ENCODE measurements around the gene FAM204A. TPM values are rescaled to one million over a fixed set of nuclear protein-coding genes. Genes with fewer than 3 reads are reported as not detected.

Gene FAM204A
- total and polyA plus RNA-seq, 2 of the 13 experiments (the other 11 are each of a cell fraction or from before 2014, with no cell fraction given) = 9.2 to 61.0 TPM

GRCh38 chr10:118337356-118337755 is 4.8 kb downstream of the FAM204A start:
- Histone ChIP-seq H3K36me3 (replicated peaks in 1 of 2; ENCODE audit: control insufficient read depth in 1 of 2, insufficient read depth in 2 of 2, low read length in 2 of 2) (peaks cover 5 to 35% of the 10 kb centered on the region in 2 experiments), H3K27me3 (ENCODE audit: control insufficient read depth in 1 of 2, insufficient read depth in 2 of 2, low read length in 2 of 2) (no peaks in the 10 kb centered on the region), H3K9me3 (ENCODE audit: low read length) (no peaks in the 10 kb centered on the region), H3K4me1 (ENCODE audit: insufficient read depth, low read length) (peaks cover 14% of the 10 kb centered on the region), H3K9ac (ENCODE audit: insufficient read depth, low read depth, low read length) (no peak overlapping the region), H3K79me2 (ENCODE audit: insufficient read depth, low read length) (peaks cover 14% of the 10 kb centered on the region), H3K27ac (ENCODE audit: extremely low read length, insufficient read depth, low read length) (no peak overlapping the region), H3K4me3 (replicated peaks in 1 of 3; ENCODE audit: insufficient read depth in 1 of 3, low read depth in 2 of 3, low read length in 3 of 3) (no peak overlapping the region), H4K20me1 (ENCODE audit: insufficient read depth, low read length) (no peaks in the 10 kb centered on the region), H2AFZ (ENCODE audit: low read length) (no peak overlapping the region), H3K4me2 (ENCODE audit: low read depth, low read length) (no peak overlapping the region)
- intact Hi-C loops (cut with micrococcal nuclease; ENCODE audit: unreplicated experiment) (no loop called here), in situ Hi-C loops (cut with HindIII; ENCODE audit: extremely low pct_ligation_motif_present, low pct_unique_long_range_greater_than_20kb) (no loop called here)
- FAIRE-seq = no peak
- no peak for ATAC-seq
- TF ChIP-seq AHR (CRISPR knock-in tag; IDR thresholded peaks at IDR 0.05) (no peak), HCFC1 (IDR thresholded peaks at IDR 0.05; ENCODE audit: low read depth, low read length) (no peak), NFE2 (CRISPR knock-in tag; IDR thresholded peaks at IDR 0.05) (no peak), HOXA7 (CRISPR knock-in tag; IDR thresholded peaks at IDR 0.05) (no peak), FOXA1 (IDR thresholded peaks at IDR 0.05) (no peak), FOXA1 (CRISPR knock-in tag; IDR thresholded peaks at IDR 0.05) (no peak), ZKSCAN1 (IDR thresholded peaks at IDR 0.05; ENCODE audit: low read length) (no peak), TRIM22 (IDR thresholded peaks at IDR 0.05) (no peak), SMARCC2 (IDR thresholded peaks at IDR 0.05) (no peak), ZNF749 (CRISPR knock-in tag; IDR thresholded peaks at IDR 0.05; ENCODE audit: borderline replicate concordance) (no peak), GPN1 (CRISPR knock-in tag; IDR thresholded peaks at IDR 0.05; ENCODE audit: borderline replicate concordance) (no peak), KDM3A (CRISPR knock-in tag; IDR thresholded peaks at IDR 0.05; ENCODE audit: low read depth) (no peak), CREM (IDR thresholded peaks at IDR 0.05) (no peak), CREM (CRISPR knock-in tag; IDR thresholded peaks at IDR 0.05) (no peak), DNMT1 (CRISPR knock-in tag; IDR thresholded peaks at IDR 0.05) (no peak), GPBP1L1 (CRISPR knock-in tag; IDR thresholded peaks at IDR 0.05) (no peak), ZNF24 (IDR thresholded peaks at IDR 0.05) (no peak)
- no TSS peak for BruUV-seq (replicated peaks)
- CTCF ChIA-PET (ENCODE audit: low intra/inter-chr PET ratio, low total read pairs) = no interaction called here
- 100% methylated on average over 1 of the region's 1 CpG for WGBS (ENCODE audit: low lambda C conversion rate)
- DNase-seq (ENCODE audit: low spot score) = no peak
- POLR2A ChIA-PET = no interaction called here
